Activated CD4-positive, alpha-beta T cell treated with anti-CD3 and anti-CD28 coated beads for 1 hour (primary cell): Measurements from ENCODE around the gene TESK2.
"Not testable (repeated sequence)": the region's sequence is repeated elsewhere in the genome, so short reads cannot be mapped to it uniquely, and the experiment has no call there.

ENCODE experiments used
- DNase-seq: peaks from one replicate; pipeline ENCODE4 v3.0.0-alpha.2; 2020

Gene TESK2

DNA sequence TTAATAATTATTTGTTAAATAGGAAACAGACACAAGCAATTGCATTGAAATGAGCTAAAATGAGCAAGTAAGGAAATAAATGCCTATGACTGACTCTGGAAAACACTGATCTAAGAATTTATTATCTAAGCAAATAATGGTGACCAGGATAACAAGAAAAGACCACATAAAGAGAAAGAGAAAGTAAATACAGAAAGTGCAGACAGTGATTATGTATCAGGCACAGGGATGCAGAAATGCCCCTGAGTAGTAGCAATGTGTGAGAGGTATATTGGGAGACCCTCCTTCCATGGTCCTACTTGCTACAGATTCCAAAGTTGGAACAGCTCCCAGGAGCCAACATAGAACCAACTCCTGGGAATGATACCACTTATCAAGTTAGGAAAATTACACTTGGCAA lies 117.4 kb downstream of the TESK2 start:
- no peak for DNase-seq

DNA sequence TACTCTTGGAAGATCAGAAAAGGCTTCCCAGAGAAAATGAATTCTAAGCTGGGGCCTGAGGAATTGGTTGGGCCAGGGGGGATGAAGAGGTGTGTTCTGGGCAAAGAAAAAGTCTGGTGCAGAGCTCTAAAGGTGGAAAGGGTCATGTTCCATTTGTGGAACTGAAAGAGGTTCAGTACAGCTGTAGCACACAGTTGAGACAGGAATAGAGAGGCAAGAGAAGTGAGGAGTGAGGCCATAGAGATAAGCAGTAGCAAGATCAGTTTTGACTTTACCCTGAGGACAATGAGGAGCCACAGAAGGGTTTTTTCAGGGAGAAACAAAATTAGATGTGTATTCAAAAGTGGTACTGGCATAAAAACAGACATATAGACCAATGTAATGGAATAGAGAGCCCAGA lies 120.4 kb downstream of the TESK2 start:
- no peak for DNase-seq

DNA sequence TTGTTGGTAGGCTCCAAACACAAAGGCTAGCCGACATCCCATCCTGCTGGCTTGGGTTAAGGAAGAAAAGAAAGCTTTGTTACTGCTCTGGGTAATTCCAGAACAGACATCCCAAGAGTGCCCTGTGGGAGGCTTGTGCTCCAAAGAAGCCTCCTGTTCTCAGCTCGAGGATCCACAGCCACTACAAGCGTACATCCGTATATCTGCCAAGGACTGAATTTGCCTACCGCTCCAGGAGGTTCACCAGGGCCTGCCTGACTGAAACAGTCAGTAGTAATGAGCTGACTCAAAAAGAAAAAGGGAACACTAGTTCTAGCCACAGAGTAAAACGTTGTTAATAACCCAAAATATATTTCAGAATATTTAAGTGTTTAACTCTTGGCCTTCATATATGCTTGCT lies 125.9 kb downstream of the TESK2 start:
- DNase-seq, result no peak

DNA sequence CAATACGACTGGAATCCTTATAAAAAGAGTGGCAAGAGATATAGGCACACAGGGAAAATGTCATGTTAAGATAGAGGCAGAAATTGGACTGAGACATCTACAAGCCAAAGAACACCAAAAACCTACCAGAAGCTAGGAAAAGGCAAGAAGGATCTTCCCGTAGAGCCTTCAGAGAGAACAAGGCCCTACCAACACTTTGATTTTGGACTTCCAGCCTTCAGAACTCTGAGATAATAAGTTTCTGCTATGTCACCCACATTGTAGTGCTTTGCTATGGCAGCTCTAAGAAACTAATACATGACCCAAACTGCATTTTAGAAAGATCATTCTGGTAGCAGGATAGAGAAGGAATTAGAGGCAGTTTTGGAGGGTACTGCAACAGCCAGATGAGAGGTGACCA lies 126.7 kb downstream of the TESK2 start:
- no peak for DNase-seq

DNA sequence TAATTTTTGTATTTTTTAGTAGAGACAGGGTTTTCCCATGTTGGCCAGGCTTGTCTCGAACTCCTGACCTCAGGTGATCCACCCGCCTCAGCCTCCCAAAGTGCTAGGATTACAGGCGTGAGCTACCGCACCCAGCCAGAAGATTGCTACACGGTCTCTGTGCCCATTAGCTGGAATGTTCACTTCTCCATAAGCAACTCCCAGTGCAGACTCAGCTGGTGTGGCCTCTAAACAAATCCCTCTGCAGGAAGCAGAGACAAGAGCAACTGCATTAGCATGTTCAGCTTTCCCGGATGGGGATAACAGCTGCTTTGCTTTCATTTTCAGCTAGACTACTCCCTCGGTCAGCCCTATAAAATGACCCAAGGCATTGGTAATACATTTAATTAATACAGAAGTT lies 130.0 kb downstream of the TESK2 start:
- not testable (repeated sequence) for DNase-seq

DNA sequence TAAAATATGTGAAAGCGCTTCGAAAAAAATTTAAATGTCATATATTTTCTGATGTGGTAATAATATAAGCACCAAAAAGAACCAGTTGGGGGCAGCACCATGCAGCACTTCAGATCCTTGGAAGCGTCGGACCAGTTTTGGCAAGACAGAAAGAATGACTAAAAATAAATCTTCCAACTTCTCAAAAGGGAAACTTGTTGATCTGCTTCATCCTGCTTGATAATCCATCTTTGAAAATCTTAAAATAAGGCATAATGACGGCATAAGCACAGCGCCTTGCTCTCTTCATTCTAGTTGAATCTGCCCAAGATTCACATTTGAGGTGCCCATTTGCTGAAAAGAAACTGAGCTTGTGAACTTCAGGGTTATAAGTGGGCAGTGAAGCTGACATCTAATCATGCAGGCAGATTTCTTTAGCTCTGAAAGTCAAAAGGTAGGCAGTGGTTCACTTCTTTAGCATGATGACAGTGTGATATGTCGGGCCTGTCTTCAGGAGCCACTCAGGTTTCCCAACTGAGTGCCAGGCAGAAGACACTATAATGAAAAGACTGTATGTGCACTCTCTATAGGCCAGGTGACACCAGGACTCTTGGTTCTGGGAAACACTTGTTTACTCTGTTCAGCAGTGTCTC lies 131.0 kb downstream of the TESK2 start:
- DNase-seq, result peak; percentile 26

DNA sequence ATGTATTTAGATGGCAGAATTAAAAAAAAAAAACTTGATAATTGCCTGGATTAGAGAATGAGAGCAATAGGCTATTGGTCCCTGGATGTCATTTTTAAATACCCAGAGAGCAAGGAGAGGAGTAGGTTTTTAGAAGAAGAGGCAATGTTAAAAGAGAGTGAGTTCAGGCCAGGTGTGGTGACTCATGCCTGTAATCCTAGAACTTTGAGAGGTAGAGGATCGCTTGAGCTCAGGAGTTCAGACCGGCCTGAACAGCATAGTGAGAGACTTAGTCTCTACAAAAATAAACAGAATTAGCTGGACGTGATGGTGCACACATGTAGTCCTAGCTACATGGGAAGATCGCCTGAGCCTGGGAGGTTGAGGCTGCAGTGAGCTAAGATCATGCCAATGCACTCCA lies 134.8 kb downstream of the TESK2 start:
- DNase-seq, result no peak

DNA sequence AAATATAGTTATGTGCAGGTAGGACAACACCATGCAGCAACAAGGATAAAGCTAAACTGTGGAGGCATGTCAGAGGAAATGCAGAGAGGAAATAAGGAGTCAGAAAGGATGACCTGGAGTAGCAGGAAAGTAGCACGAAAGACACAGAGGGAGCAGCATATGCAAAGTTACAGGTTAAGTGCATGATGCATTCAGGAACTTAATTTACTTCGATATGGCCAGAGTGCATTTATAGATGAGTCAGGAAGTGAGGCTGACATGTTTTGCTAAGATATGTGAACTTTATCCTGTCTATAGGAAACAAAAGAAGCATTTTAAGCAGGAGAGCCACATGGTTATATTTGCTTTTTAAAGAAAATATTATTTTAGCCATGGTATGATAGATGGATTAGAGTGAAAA lies 135.3 kb downstream of the TESK2 start:
- no peak for DNase-seq

DNA sequence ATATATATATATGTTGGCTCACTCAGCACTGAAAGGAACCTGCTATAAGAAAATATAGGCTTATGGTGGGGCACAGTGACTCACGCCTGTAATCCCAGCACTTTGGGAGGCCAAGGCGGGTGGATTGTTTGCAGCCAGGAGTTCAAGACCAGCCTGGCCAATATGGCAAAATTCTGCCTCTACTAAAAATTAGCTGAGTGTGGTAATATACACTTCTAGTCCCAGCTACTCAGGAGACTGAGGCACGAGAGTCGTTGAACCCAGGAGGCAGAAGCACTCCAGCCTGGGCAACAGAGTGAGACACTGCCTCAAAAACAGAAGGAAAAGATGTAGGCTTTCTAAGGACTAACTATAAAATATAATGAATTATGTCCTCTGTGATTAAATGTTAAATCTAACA lies 136.1 kb downstream of the TESK2 start:
- no peak for DNase-seq

DNA sequence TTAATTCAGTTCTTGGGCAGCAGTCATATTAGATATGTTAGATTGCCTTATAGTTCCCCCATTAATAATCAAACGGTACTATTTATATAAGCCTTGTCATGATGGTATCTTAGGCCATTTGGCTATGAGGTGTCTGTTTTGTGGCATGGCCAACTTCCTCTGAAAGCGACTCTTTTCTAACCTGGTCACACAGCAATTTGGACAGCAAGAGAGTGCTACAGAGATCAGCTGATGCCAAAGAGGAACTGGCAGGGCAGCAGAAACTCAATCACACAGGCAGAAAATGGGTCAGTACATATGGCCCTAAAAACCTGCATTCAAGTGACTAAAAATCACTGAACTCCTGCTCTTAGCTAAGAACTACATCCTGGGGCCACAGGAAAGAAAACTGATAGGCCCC lies 137.3 kb downstream of the TESK2 start:
- DNase-seq, result no peak

DNA sequence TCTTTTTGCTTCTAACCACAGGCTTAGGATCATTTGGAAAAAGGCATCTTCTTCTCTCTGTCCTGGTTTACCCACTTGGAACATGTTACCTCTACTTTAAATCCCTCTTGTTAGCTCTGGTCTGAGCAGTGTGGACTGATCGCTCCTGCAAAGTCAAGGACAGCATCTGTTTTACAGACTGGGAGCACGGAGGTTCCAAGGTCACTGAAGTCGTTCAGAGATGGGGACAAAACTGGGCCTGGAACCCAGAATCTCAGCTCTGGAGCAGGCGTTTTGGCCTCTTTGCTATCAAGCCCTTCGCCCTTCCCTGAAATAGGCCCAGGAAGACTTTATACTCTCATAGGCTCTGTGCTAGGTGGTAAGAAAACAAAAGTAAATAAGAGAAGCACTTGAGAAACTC lies 139.5 kb downstream of the TESK2 start:
- no peak for DNase-seq

DNA sequence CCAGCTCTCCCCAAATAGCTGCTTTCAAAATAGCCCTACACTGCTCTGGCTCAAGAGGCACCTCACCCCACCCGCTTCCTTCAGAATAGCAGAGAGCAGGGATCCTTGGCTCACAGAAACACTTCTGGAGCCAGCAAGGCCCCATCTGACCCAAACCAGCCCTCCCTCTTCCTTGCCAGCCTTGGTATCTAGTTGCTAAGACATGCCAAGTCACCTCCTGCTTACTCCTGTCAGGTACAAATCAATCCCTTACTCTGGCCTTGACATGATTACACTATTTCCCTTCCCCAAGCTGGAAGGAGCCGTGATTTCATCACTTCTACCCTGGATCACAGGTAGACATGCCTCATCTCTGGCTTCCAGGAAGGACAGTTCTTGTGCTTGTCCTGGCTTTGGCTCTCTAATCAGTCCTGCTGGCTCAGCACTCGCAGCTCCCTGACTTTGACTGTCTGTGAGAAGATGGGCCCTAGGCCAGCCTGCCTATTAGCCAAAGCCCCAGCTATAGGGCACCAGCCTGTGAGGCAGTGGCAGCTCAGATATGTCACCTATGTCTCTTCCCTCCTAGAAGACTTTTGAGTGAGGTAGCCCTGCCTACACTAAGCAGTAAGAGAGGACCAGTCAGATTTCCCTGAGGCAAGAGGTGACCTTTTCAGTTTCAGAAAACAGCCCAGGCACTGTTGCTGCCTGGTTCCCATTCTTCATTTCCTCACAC lies 141.8 kb downstream of the TESK2 start:
- no peak for DNase-seq

DNA sequence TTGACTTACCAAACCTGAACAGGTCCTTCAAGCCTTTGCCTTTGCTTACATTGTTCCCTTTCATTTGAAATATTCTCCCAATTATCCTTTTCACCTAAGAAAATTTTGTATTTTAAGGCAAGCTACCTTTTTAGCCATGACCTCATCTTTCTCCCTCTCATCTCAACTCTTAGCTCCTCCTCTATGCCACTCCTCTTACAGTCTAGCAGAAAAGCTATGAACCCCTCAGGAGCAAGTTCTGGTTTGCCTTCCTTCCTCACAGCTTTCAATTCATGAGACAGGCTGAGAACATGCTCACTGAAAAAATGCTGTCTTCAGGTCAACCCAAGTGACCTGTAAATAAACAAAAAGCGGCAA lies 142.4 kb downstream of the TESK2 start:
- no peak for DNase-seq

DNA sequence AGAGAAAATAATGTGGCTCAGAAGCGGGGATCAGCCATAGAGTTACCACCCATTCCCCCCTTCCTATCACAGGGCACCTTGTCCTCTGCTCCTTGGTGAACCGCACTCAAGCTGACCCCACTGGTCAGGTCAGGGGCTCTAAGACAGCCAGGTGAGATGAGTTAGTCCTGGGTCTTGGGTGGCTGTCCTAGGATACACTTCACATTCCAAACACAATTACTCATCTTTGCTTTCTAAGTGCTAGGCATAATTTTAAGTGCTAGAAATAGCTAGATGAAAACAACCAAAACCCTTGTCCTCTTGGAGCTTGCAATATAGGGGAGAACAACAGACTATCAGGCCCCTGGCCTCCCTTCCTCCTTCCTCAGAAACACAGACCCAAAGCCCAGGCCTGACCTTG lies 142.9 kb downstream of the TESK2 start:
- no peak for DNase-seq

DNA sequence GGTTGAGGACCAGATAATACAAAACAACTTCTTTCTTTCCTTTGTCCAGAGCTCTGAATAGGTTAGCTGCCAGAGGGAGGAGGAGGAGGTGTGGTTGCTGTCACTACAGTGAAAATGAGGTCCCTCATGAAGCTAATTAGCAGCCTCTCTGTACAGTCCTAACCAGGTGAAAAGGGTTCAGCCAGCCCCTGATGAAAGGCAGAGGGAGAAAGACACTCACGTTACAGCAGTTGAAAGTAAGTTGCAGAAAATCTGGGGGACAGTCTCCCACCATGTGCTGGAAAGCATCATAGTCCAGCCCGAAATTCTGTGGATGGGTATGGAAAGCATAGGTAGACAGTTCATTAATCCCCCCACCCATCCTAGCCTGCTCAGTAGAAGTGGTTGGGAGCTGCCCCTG lies 144.5 kb downstream of the TESK2 start:
- no peak for DNase-seq

DNA sequence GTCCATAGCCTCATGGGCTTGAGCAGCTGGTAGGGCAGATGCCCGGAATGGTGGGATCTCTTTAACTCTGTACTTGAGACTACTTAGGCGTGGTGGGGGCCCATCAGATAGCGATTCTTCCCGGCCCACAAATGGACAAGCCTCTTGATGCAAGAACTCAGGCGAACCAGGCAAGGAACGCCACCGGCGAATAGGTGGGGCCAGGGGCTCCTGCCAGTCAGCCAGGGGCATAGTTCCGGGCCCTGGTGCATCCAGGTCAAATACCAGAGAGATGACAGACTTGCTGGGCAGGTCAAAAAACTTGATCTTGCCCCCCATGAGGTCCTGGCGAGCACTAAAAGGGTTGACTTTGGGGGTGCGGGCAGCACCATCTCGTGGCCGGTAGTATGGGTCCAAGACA lies 145.9 kb downstream of the TESK2 start:
- DNase-seq, result no peak

DNA sequence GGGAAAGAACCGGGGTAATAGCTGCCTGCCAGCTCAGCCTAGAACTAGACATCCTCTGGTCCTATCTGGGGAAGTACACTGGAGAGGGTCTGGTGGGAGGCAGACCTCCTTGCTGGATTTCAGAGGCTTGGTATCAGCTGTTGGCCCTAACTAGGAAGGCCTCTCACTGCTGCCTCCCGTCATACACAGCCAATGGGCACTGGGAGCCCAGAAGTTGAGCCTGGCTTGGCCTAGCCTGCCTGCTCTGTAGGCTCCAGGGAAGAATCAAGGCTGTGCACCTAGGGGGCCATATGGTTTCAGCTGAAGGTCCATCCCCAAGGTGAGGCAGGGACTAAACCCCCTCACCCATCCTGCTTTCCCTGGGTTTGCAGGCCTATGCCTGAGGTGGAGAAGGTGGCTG lies 146.5 kb downstream of the TESK2 start:
- no peak for DNase-seq

DNA sequence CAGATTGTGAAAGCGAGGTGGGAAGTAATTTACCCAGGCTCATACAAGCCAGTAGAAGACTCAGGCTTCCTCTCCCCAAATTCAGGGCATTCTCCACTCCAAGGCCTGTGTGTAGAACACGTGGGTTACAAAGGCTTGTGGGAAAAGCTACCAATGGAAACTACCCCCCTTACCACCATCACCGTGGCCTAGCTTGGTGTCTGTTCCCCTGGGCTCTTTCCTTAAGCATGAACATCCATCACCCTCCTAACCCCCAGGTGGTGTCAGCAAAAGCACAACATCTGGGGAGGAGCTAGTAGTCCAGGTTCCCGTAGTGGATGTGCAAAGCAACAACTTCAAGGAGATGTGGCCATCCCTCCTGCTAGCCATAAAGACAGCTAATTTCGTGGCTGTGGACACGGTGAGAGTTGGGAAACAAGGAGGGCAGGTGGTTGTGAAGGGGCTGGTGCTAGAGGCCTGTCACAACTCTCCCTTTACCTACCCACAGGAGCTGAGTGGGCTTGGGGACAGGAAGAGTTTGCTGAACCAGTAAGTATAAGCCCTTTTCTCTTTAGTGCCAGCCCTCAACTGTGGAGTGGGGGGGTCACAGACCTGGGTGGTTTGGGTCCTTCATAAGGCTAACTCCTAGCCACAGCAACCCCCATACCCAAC lies 150.0 kb downstream of the TESK2 start:
- no peak for DNase-seq

DNA sequence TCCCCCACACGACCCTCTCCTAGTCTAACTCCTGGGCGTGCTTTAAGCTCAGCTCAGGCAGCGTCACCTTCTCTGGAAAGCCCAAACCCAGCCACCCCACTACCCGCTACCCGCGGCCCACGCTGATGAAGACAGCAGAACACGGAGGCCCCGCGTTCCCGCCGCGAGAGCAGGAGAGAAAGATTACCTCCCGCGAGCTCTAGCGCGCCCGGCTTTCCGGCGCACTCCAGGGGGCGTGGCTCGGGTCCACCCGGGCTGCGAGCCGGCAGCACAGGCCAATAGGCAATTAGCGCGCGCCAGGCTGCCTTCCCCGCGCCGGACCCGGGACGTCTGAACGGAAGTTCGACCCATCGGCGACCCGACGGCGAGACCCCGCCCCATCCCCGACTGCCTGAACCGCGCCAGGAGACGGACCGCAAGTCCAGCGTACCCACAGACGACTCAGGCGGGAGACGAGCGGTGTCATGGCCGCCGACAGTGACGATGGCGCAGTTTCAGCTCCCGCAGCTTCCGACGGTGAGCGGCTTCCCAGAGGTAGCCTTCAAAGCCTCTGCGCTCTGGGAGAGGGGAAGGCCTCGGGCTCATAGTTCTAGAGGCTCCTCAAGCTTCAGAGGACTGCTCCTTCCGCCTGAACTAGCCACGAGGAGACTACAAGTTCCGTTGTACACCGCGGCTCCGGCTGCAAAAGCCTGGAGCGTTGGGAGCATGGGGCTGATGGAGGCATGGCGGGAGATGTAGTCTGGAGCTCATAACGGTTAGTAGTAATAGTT lies 151.0 kb downstream of the TESK2 start, which contains the start of the genes MUTYH and TOE1:
Gene MUTYH (minus strand): TSS at position 652 of the 770 bp plus-strand sequence. CDS start 5,935 bp downstream, outside the sequence.
Gene TOE1 (plus strand): TSS at position 382 of the 770 bp plus-strand sequence. CDS start 83 bp downstream, at position 465.
- peak; percentile 85 for DNase-seq

DNA sequence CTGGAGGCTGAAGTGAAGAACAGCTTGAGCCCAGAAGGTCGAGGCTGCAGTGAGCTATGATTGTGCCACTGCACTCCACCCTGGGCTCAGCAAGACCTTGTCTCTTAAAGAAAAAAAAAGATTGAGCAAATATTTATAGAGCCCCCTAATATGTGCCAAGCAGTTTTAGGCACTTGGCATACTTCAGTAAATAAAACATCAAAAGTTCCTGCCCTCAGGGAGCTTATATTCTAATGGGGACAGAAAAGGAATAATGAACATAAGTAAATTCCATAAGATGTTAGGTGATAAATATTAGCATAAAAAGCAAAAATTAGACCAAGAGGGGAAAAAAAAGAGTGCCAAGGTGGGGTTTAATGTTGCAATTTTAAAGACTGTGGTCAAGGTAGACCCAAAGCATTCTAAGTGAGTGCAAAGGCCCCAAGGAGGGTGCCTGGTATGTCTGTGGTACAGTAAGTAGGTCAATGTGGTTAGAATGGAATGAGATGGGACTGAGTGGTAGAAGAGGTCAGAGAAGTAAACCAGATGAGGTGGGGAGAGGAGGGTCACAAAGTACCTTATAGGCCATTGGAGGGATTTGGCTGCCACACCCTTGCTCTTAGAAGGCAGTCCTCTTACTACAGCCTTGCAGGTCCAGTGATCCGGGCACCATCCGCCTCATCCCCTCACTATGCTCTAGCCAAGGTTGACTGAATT lies 153.2 kb downstream of the TESK2 start:
- no peak for DNase-seq

DNA sequence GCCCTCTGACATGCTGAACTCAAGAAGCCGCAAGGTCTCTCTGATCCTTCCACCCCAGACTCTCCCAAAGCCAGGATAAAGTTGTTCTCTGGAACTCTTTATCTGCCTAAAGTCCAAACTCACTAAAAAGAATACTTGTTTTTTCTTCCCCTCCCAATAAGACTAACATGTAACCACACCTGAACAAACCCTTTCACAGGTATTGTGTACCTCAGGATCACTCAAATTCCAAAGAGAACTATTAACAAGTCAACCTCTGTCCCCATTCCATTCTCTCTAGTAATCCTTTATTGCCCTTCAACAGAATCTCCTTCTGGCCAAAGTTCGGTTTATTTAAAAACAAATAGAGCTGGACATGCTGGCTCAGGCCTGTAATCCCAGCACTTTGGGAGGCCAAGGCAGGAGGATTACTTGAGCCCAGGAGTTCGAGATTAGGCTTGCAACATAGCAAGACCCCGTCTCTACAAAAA lies 155.1 kb downstream of the TESK2 start:
- no peak for DNase-seq
